HepG2 (cell line): Measurements from ENCODE around the gene VASN. TPM values are rescaled to one million over a fixed set of nuclear protein-coding genes. Genes with fewer than 3 reads are reported as not detected.
A peak's percentile ranks its signal among the peaks of the same experiment; 100 is the strongest.

ENCODE experiments used
- ATF3 ChIP-seq: sonication (generic); formaldehyde crosslinking; IDR thresholded peaks from 2 replicates; pipeline ENCODE4 v1.4.0; 2020; ENCODE audit warnings: missing genetic modification reagents
- ATF7 ChIP-seq, 2 experiments: fragments of 450-650 bp in 1 of 2; sonication (generic) in 1 of 2; formaldehyde crosslinking in 1 of 2; IDR thresholded peaks; 2 replicates each; pipeline versions ENCODE4 v1.4.0 to v1.6.1; 2016 to 2020; ENCODE audit warnings: antibody characterized with exemption in 1 of 2, mild to moderate bottlenecking in 1 of 2, missing genetic modification reagents in 1 of 2
- CSRNP1 ChIP-seq: sonication (generic); formaldehyde crosslinking; IDR thresholded peaks from 2 replicates; pipeline ENCODE4 v1.8.1; 2023; ENCODE audit warnings: mild to moderate bottlenecking, missing genetic modification reagents
- FUBP1 ChIP-seq: sonication (generic); formaldehyde crosslinking; IDR thresholded peaks from 2 replicates; pipeline ENCODE4 v1.5.1; 2020; ENCODE audit warnings: missing genetic modification reagents, mild to moderate bottlenecking, borderline replicate concordance
- GMEB1 ChIP-seq: sonication (generic); formaldehyde crosslinking; IDR thresholded peaks from 2 replicates; pipeline ENCODE4 v1.5.1; 2020; ENCODE audit warnings: missing genetic modification reagents, mild to moderate bottlenecking, borderline replicate concordance
- HIC2 ChIP-seq: sonication (generic); formaldehyde crosslinking; IDR thresholded peaks from 2 replicates; pipeline ENCODE4 v1.9.0; 2022; ENCODE audit warnings: low read depth, missing genetic modification reagents
- JUNB ChIP-seq: sonication (generic); formaldehyde crosslinking; IDR thresholded peaks from 2 replicates; pipeline ENCODE4 v1.8.0; 2022; ENCODE audit warnings: missing genetic modification reagents, mild to moderate bottlenecking, borderline replicate concordance
- KDM4B ChIP-seq: sonication (generic); formaldehyde crosslinking; IDR thresholded peaks from 2 replicates; pipeline ENCODE4 v1.4.0; 2020; ENCODE audit warnings: missing genetic modification reagents
- MED1 ChIP-seq: sonication (generic); formaldehyde crosslinking; IDR thresholded peaks from 2 replicates; pipeline ENCODE4 v1.4.0; 2020; ENCODE audit warnings: missing genetic modification reagents
- SRF ChIP-seq: IDR thresholded peaks from 2 replicates; pipeline ENCODE4 v1.6.1; 2011; ENCODE audit warnings: mild to moderate bottlenecking, low read depth, low read length, moderate library complexity
- TCF7 ChIP-seq: sonication (generic); IDR thresholded peaks from 2 replicates; pipeline ENCODE4 v1.6.1; 2016; ENCODE audit warnings: antibody characterized with exemption, low read depth
- THRA ChIP-seq: sonication (generic); formaldehyde crosslinking; IDR thresholded peaks from 2 replicates; pipeline ENCODE4 v1.4.0; 2020; ENCODE audit warnings: missing genetic modification reagents, borderline replicate concordance
- ZBTB20 ChIP-seq: sonication (generic); formaldehyde crosslinking; IDR thresholded peaks from 2 replicates; pipeline ENCODE4 v1.8.1; 2023; ENCODE audit warnings: missing genetic modification reagents, low read depth, mild to moderate bottlenecking, borderline replicate concordance
- ZMYM2 ChIP-seq: sonication (generic); formaldehyde crosslinking; IDR thresholded peaks from 2 replicates; pipeline ENCODE4 v1.8.0; 2022; ENCODE audit warnings: mild to moderate bottlenecking, missing genetic modification reagents
- ZNF790 ChIP-seq: sonication (generic); formaldehyde crosslinking; IDR thresholded peaks from 2 replicates; pipeline ENCODE4 v1.8.0; 2022; ENCODE audit warnings: missing genetic modification reagents, mild to moderate bottlenecking, borderline replicate concordance
- polyA plus RNA-seq, 8 experiments: library from polyadenylated mRNA; depleted of rRNA in 3 of 8; stranded (reverse) in 7 of 8; unstranded in 1 of 8; fragments of >200 nt; fragmentation: Illumina TruSeq in 4 of 8; extraction: Trizol in 4 of 8; gene quantifications; 2 replicates each; pipeline versions ENCODE4 v1.2.1 to v1.2.3, GENCODE V29; 2011 to 2016; ENCODE audit warnings: low read depth in 4 of 8, missing spikeins in 1 of 8, mixed read lengths in 1 of 8; ENCODE audit not compliant: insufficient read depth in 1 of 8
- total RNA-seq, 5 experiments: library from RNA; depleted of rRNA; stranded (reverse); fragments of >200 nt; fragmentation: Illumina TruSeq; extraction: Trizol; gene quantifications; 2 replicates each; pipeline ENCODE4 v1.2.3, GENCODE V29; 2016; ENCODE audit warnings: low read depth in 1 of 5

Gene VASN
- total and polyA plus RNA-seq, 2 of the 13 experiments (the other 11 are each of a cell fraction or from before 2014, with no cell fraction given): 8.4 to 18.2 TPM

GRCh38 chr16:4345836-4346781, 25.5 kb upstream of the VASN start (continued):
- TF ChIP-seq HIC2 (CRISPR knock-in tag): peak; percentile 68
- no peak; the same call in 1 of the 2 replicates for TF ChIP-seq JUNB (CRISPR knock-in tag)
- peak; percentile 50; the same call in 1 of the 2 replicates for TF ChIP-seq TCF7
- no peak for TF ChIP-seq ZNF790 (CRISPR knock-in tag)
- TF ChIP-seq ATF7 (IDR thresholded peaks at IDR 0.05): peak; percentile 75
- peak; percentile 95 for TF ChIP-seq ATF7 (CRISPR knock-in tag; IDR thresholded peaks at IDR 0.05)
- TF ChIP-seq GMEB1 (CRISPR knock-in tag): peak; percentile 43; the same call in 1 of the 2 replicates
- no peak for TF ChIP-seq CSRNP1
- no peak for TF ChIP-seq FUBP1
- TF ChIP-seq THRA (CRISPR knock-in tag): peak; percentile 86
- TF ChIP-seq ZMYM2: no peak
- no peak for TF ChIP-seq SRF
- TF ChIP-seq MED1 (CRISPR knock-in tag): peak; percentile 91
- TF ChIP-seq ATF3: peak; percentile 82
- no peak for TF ChIP-seq ZBTB20 (CRISPR knock-in tag)
- 0 out of 2 replicates have a peak, but pooled peaks have one; percentile 61 for TF ChIP-seq KDM4B
